WTC11 (cell line): ENCODE measurements around the gene ANTKMT. TPM values are rescaled to one million over a fixed set of nuclear protein-coding genes. Genes with fewer than 3 reads are reported as not detected.

Experiments used
- ATAC-seq: fragments of 200-7000 bp; cut with Tn5 transposase; 2 replicates; pipeline ENCODE4 v1.10.0; 2021; ENCODE audit warnings: mild to moderate bottlenecking, moderate library complexity
- CTCF ChIA-PET: fragments of 300-600 bp; sonication (Branson Sonifier 250); formaldehyde crosslinking; loops from one replicate; lab custom pipeline; 2021; ENCODE audit warnings: antibody characterized with exemption; lab: Charles Lee
- POLR2A ChIA-PET: fragments of 350-600 bp; sonication (Branson Sonifier 250); formaldehyde crosslinking; loops from one replicate; lab custom pipeline; 2021; ENCODE audit warnings: antibody characterized with exemption; lab: Charles Lee
- DNase-seq: peaks from one replicate; pipeline ENCODE4 v3.0.0; 2021; ENCODE audit warnings: low spot score
- H3K27ac Mint-ChIP-seq: 2 replicates; pipeline ENCODE4 v1.8.0; 2021; ENCODE audit warnings: mixed read lengths
- H3K27me3 Mint-ChIP-seq: 2 replicates; pipeline ENCODE4 v1.8.0; 2021; ENCODE audit warnings: low read depth, mild to moderate bottlenecking, moderate library complexity, mixed read lengths
- H3K36me3 Mint-ChIP-seq: 2 replicates; pipeline ENCODE4 v1.8.0; 2021; ENCODE audit warnings: mixed read lengths
- H3K4me1 Mint-ChIP-seq: 2 replicates; pipeline ENCODE4 v1.8.0; 2022; ENCODE audit warnings: mixed read lengths
- H3K4me3 Mint-ChIP-seq: 2 replicates; pipeline ENCODE4 v1.8.0; 2021; ENCODE audit warnings: mild to moderate bottlenecking, moderate library complexity, mixed read lengths
- H3K9me3 Mint-ChIP-seq: 2 replicates; pipeline ENCODE4 v1.8.0; 2021; ENCODE audit warnings: mixed read lengths
- CBFB ChIP-seq: sonication (generic); formaldehyde crosslinking; IDR thresholded peaks from 2 replicates; pipeline ENCODE4 v1.8.1; 2022; ENCODE audit warnings: mild to moderate bottlenecking, low read depth, missing genetic modification reagents
- FOXP1 ChIP-seq: sonication (generic); formaldehyde crosslinking; IDR thresholded peaks from 2 replicates; pipeline ENCODE4 v1.8.0; 2022; ENCODE audit warnings: missing genetic modification reagents, mild to moderate bottlenecking, moderate library complexity, borderline replicate concordance
- MYBL2 ChIP-seq: sonication (generic); formaldehyde crosslinking; IDR thresholded peaks from 2 replicates; pipeline ENCODE4 v1.8.1; 2023; ENCODE audit warnings: mild to moderate bottlenecking, moderate library complexity, missing genetic modification reagents
- NFATC4 ChIP-seq: fragments of 250-450 bp; sonication (Bioruptor Pico); IDR thresholded peaks from 2 replicates; pipeline ENCODE4 v1.9.0; 2021; ENCODE audit warnings: mild to moderate bottlenecking
- NR1H2 ChIP-seq: sonication (generic); formaldehyde crosslinking; IDR thresholded peaks from 2 replicates; pipeline ENCODE4 v1.9.0; 2021; ENCODE audit warnings: mild to moderate bottlenecking, moderate library complexity, missing genetic modification reagents
- SMAD3 ChIP-seq: sonication (generic); formaldehyde crosslinking; IDR thresholded peaks from 2 replicates; pipeline ENCODE4 v1.8.0; 2022; ENCODE audit warnings: missing genetic modification reagents, mild to moderate bottlenecking, borderline replicate concordance
- TEAD1 ChIP-seq: sonication (generic); formaldehyde crosslinking; IDR thresholded peaks from 2 replicates; pipeline ENCODE4 v1.8.0; 2022; ENCODE audit warnings: mild to moderate bottlenecking, missing genetic modification reagents
- ZBTB21 ChIP-seq: sonication (generic); formaldehyde crosslinking; IDR thresholded peaks from 2 replicates; pipeline ENCODE4 v1.8.1; 2023; ENCODE audit warnings: mild to moderate bottlenecking, missing genetic modification reagents, borderline replicate concordance
- ZNF219 ChIP-seq: sonication (generic); formaldehyde crosslinking; IDR thresholded peaks from 2 replicates; pipeline ENCODE4 v1.8.0; 2023; ENCODE audit warnings: missing genetic modification reagents, mild to moderate bottlenecking, borderline replicate concordance
- ZNF263 ChIP-seq: sonication (generic); formaldehyde crosslinking; IDR thresholded peaks from 2 replicates; pipeline ENCODE4 v1.8.1; 2022; ENCODE audit warnings: low read depth, mild to moderate bottlenecking, moderate library complexity, missing genetic modification reagents
- total RNA-seq: library from RNA; stranded (reverse); gene quantifications from 3 replicates; pipeline ENCODE4 v1.2.3, GENCODE V29; 2021
- TF ChIP-seq, protein P1 (sequence below): sonication (generic); formaldehyde crosslinking; IDR thresholded peaks from 2 replicates; pipeline ENCODE4 v1.8.1; 2022; ENCODE audit warnings: low read depth, mild to moderate bottlenecking, moderate library complexity, missing genetic modification reagents, borderline replicate concordance
- TF ChIP-seq, protein P2 (sequence below): fragments of 250-450 bp; sonication (Bioruptor Pico); IDR thresholded peaks from 2 replicates; pipeline ENCODE4 v1.9.0; 2021; ENCODE audit warnings: mild to moderate bottlenecking
- TF ChIP-seq, protein P3 (sequence below): fragments of 250-450 bp; sonication (Bioruptor Pico); IDR thresholded peaks from 2 replicates; pipeline ENCODE4 v1.8.0; 2021; ENCODE audit warnings: mild to moderate bottlenecking
- TF ChIP-seq, protein P4 (sequence below): sonication (generic); formaldehyde crosslinking; IDR thresholded peaks from 2 replicates; pipeline ENCODE4 v1.8.1; 2022; ENCODE audit warnings: mild to moderate bottlenecking, missing genetic modification reagents, moderate library complexity, borderline replicate concordance
- TF ChIP-seq, protein P5 (sequence below): sonication (generic); formaldehyde crosslinking; IDR thresholded peaks from 2 replicates; pipeline ENCODE4 v1.8.1; 2023; ENCODE audit warnings: mild to moderate bottlenecking, moderate library complexity, missing genetic modification reagents
- TF ChIP-seq, protein P6 (sequence below): sonication (generic); formaldehyde crosslinking; IDR thresholded peaks from 2 replicates; pipeline ENCODE4 v1.8.0; 2023; ENCODE audit warnings: missing genetic modification reagents, mild to moderate bottlenecking, borderline replicate concordance
- TF ChIP-seq, protein P7 (sequence below): fragments of 250-450 bp; sonication (Bioruptor Pico); IDR thresholded peaks from 2 replicates; pipeline ENCODE4 v1.9.0; 2021; ENCODE audit warnings: mild to moderate bottlenecking, borderline replicate concordance

ANTKMT gene
- total RNA-seq, 1 experiment from 2014 or later, result 40.6 TPM

DNA sequence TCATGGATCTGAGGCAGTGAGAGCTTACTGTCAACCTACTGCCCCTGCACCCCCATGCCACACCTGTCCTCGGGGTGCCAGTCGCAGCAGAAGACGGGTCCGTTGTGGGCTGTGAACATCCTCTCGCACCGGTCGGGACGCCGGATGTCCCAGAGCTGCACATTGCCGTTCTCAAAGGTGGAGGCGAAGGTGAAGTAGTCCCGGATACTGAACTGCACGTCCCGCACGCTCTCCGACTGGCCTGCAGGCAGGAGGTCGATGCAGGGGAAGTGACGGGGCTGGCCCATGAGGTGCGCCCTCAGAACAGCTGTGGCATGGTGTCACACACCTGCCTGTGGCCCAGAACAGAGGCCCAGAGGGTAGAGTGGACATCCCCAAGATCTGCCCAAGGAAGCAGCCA is 33.4 kb upstream of the ANTKMT start (continued):
- TF ChIP-seq, protein P1, sequence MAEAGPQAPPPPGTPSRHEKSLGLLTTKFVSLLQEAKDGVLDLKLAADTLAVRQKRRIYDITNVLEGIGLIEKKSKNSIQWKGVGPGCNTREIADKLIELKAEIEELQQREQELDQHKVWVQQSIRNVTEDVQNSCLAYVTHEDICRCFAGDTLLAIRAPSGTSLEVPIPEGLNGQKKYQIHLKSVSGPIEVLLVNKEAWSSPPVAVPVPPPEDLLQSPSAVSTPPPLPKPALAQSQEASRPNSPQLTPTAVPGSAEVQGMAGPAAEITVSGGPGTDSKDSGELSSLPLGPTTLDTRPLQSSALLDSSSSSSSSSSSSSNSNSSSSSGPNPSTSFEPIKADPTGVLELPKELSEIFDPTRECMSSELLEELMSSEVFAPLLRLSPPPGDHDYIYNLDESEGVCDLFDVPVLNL (CRISPR knock-in tag), result no peak
- TF ChIP-seq, protein P2, sequence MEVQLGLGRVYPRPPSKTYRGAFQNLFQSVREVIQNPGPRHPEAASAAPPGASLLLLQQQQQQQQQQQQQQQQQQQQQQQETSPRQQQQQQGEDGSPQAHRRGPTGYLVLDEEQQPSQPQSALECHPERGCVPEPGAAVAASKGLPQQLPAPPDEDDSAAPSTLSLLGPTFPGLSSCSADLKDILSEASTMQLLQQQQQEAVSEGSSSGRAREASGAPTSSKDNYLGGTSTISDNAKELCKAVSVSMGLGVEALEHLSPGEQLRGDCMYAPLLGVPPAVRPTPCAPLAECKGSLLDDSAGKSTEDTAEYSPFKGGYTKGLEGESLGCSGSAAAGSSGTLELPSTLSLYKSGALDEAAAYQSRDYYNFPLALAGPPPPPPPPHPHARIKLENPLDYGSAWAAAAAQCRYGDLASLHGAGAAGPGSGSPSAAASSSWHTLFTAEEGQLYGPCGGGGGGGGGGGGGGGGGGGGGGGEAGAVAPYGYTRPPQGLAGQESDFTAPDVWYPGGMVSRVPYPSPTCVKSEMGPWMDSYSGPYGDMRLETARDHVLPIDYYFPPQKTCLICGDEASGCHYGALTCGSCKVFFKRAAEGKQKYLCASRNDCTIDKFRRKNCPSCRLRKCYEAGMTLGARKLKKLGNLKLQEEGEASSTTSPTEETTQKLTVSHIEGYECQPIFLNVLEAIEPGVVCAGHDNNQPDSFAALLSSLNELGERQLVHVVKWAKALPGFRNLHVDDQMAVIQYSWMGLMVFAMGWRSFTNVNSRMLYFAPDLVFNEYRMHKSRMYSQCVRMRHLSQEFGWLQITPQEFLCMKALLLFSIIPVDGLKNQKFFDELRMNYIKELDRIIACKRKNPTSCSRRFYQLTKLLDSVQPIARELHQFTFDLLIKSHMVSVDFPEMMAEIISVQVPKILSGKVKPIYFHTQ, result no peak
- TF ChIP-seq NFATC4 (CRISPR knock-in tag) (no peak), NR1H2 (no peak)
- TF ChIP-seq, protein P3, sequence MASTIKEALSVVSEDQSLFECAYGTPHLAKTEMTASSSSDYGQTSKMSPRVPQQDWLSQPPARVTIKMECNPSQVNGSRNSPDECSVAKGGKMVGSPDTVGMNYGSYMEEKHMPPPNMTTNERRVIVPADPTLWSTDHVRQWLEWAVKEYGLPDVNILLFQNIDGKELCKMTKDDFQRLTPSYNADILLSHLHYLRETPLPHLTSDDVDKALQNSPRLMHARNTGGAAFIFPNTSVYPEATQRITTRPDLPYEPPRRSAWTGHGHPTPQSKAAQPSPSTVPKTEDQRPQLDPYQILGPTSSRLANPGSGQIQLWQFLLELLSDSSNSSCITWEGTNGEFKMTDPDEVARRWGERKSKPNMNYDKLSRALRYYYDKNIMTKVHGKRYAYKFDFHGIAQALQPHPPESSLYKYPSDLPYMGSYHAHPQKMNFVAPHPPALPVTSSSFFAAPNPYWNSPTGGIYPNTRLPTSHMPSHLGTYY (CRISPR knock-in tag), result no peak

DNA sequence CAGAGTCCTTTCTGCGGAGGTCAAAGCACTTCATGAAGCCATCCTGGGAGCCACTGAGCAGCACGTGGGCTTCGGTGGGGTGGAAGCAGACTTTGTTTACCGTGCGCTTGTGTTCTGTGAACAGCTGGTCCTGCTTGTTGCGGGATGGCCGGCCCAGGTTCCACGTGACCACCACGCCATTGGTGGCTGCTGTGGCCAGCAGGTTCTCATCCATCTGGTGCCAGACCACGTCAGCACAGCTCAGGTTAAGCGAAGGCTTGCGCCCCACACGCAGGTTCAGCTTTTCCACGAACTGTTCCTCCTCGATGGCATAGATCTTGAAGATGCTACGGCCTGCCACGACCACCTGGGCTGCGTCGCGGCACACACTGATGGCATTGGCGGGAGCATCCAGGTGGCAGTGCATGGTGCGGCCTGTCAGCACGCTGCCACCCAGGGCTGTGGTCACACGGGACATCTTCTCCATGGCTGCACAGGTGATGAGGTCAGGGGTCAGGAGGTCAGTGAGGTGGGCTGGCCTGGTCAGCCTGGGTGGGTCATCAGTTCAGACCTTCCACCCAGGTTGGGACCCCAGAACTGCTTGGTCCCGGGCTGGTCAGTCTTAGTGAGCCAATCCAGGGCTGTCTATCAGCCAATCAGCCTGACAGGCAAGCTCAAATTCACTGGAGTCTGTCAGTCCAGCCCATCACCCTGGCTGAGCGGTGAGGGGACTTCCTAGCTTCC is 31.6 kb upstream of the ANTKMT start:
- Mint-ChIP-seq H3K4me1 (peaks cover 4% of the 10 kb centered on the region), H3K27me3 (peaks cover 32% of the 10 kb centered on the region), H3K9me3 (no peaks in the 10 kb centered on the region), H3K4me3 (peak overlapping the region; percentile 82), H3K27ac (peak overlapping the region; percentile 45; the same call in 1 of the 2 replicates), H3K36me3 (peaks cover 5% of the 10 kb centered on the region)
- ChIA-PET POLR2A (interaction anchor here (1.3 kb wide), 1 partner anchor 32 kb away, joined by 5 read pairs; the partner anchor contains the start of gene ANTKMT), CTCF (interaction anchor here (0.8 to 1.6 kb wide), 6 partner anchors 10 to 39 kb away, joined by 3 to 5 read pairs (median 4); partner anchors contain the start of genes RHBDL1 and STUB1)
- ATAC-seq (no peak), DNase-seq (no peak)
- TF ChIP-seq TEAD1 (CRISPR knock-in tag) (no peak), CBFB (CRISPR knock-in tag) (no peak), FOXP1 (CRISPR knock-in tag) (no peak), ZBTB21 (CRISPR knock-in tag) (no peak), ZNF219 (CRISPR knock-in tag) (no peak), ZNF263 (CRISPR knock-in tag) (no peak), MYBL2 (no peak), SMAD3 (CRISPR knock-in tag) (no peak)
- TF ChIP-seq, protein P4, sequence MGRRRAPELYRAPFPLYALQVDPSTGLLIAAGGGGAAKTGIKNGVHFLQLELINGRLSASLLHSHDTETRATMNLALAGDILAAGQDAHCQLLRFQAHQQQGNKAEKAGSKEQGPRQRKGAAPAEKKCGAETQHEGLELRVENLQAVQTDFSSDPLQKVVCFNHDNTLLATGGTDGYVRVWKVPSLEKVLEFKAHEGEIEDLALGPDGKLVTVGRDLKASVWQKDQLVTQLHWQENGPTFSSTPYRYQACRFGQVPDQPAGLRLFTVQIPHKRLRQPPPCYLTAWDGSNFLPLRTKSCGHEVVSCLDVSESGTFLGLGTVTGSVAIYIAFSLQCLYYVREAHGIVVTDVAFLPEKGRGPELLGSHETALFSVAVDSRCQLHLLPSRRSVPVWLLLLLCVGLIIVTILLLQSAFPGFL (CRISPR knock-in tag), result no peak
- TF ChIP-seq, protein P5, sequence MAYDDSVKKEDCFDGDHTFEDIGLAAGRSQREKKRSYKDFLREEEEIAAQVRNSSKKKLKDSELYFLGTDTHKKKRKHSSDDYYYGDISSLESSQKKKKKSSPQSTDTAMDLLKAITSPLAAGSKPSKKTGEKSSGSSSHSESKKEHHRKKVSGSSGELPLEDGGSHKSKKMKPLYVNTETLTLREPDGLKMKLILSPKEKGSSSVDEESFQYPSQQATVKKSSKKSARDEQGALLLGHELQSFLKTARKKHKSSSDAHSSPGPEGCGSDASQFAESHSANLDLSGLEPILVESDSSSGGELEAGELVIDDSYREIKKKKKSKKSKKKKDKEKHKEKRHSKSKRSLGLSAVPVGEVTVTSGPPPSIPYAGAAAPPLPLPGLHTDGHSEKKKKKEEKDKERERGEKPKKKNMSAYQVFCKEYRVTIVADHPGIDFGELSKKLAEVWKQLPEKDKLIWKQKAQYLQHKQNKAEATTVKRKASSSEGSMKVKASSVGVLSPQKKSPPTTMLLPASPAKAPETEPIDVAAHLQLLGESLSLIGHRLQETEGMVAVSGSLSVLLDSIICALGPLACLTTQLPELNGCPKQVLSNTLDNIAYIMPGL, result no peak
- TF ChIP-seq, protein P6, sequence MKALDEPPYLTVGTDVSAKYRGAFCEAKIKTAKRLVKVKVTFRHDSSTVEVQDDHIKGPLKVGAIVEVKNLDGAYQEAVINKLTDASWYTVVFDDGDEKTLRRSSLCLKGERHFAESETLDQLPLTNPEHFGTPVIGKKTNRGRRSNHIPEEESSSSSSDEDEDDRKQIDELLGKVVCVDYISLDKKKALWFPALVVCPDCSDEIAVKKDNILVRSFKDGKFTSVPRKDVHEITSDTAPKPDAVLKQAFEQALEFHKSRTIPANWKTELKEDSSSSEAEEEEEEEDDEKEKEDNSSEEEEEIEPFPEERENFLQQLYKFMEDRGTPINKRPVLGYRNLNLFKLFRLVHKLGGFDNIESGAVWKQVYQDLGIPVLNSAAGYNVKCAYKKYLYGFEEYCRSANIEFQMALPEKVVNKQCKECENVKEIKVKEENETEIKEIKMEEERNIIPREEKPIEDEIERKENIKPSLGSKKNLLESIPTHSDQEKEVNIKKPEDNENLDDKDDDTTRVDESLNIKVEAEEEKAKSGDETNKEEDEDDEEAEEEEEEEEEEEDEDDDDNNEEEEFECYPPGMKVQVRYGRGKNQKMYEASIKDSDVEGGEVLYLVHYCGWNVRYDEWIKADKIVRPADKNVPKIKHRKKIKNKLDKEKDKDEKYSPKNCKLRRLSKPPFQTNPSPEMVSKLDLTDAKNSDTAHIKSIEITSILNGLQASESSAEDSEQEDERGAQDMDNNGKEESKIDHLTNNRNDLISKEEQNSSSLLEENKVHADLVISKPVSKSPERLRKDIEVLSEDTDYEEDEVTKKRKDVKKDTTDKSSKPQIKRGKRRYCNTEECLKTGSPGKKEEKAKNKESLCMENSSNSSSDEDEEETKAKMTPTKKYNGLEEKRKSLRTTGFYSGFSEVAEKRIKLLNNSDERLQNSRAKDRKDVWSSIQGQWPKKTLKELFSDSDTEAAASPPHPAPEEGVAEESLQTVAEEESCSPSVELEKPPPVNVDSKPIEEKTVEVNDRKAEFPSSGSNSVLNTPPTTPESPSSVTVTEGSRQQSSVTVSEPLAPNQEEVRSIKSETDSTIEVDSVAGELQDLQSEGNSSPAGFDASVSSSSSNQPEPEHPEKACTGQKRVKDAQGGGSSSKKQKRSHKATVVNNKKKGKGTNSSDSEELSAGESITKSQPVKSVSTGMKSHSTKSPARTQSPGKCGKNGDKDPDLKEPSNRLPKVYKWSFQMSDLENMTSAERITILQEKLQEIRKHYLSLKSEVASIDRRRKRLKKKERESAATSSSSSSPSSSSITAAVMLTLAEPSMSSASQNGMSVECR (CRISPR knock-in tag), result no peak
- TF ChIP-seq, protein P7, sequence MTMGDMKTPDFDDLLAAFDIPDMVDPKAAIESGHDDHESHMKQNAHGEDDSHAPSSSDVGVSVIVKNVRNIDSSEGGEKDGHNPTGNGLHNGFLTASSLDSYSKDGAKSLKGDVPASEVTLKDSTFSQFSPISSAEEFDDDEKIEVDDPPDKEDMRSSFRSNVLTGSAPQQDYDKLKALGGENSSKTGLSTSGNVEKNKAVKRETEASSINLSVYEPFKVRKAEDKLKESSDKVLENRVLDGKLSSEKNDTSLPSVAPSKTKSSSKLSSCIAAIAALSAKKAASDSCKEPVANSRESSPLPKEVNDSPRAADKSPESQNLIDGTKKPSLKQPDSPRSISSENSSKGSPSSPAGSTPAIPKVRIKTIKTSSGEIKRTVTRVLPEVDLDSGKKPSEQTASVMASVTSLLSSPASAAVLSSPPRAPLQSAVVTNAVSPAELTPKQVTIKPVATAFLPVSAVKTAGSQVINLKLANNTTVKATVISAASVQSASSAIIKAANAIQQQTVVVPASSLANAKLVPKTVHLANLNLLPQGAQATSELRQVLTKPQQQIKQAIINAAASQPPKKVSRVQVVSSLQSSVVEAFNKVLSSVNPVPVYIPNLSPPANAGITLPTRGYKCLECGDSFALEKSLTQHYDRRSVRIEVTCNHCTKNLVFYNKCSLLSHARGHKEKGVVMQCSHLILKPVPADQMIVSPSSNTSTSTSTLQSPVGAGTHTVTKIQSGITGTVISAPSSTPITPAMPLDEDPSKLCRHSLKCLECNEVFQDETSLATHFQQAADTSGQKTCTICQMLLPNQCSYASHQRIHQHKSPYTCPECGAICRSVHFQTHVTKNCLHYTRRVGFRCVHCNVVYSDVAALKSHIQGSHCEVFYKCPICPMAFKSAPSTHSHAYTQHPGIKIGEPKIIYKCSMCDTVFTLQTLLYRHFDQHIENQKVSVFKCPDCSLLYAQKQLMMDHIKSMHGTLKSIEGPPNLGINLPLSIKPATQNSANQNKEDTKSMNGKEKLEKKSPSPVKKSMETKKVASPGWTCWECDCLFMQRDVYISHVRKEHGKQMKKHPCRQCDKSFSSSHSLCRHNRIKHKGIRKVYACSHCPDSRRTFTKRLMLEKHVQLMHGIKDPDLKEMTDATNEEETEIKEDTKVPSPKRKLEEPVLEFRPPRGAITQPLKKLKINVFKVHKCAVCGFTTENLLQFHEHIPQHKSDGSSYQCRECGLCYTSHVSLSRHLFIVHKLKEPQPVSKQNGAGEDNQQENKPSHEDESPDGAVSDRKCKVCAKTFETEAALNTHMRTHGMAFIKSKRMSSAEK (CRISPR knock-in tag), result no peak
